Stimulated activated CD4-positive, alpha-beta T cell treated with anti-CD3 and anti-CD28 coated beads, Interleukin-12 subunit alpha, Interleukin-12 subunit beta, amount 100 ng/mL, for 24 hours (primary cell): ENCODE data around the gene SEMA3G.

Experiments used
- DNase-seq, 2 experiments: peaks; one replicate each; pipeline ENCODE4 v3.0.0-alpha.2; 2020; ENCODE audit warnings: low read depth in 2 of 2

The SEMA3G gene

GRCh38 chr3:52415800-52416199 is 29.1 kb downstream of the SEMA3G start:
- DNase-seq, result no peak

- no peak for DNase-seq
These were observed 36.4 kb downstream of the SEMA3G start for GRCh38 chr3:52408466-52408865.

GRCh38 chr3:52407779-52408178 is 37.1 kb downstream of the SEMA3G start:
- DNase-seq, result no peak

- DNase-seq, result no peak
These were observed 38.0 kb downstream of the SEMA3G start for GRCh38 chr3:52406791-52407510.

GRCh38 chr3:52406231-52406661 is 38.7 kb downstream of the SEMA3G start:
- DNase-seq, result no peak

GRCh38 chr3:52405601-52406110 is 39.2 kb downstream of the SEMA3G start:
- no peak for DNase-seq

GRCh38 chr3:52405066-52405465 is 39.8 kb downstream of the SEMA3G start:
- DNase-seq, result no peak

- DNase-seq, result no peak
These were observed 40.5 kb downstream of the SEMA3G start for GRCh38 chr3:52404391-52404790.

GRCh38 chr3:52403955-52404354 is 40.9 kb downstream of the SEMA3G start:
- no peak for DNase-seq

- no peak for DNase-seq
These were observed 41.5 kb downstream of the SEMA3G start for GRCh38 chr3:52403271-52403841.

GRCh38 chr3:52402706-52403270 is 42.1 kb downstream of the SEMA3G start:
- no peak for DNase-seq

- no peak for DNase-seq
These were observed 42.8 kb downstream of the SEMA3G start for GRCh38 chr3:52402101-52402521.

GRCh38 chr3:52401551-52401950 is 43.4 kb downstream of the SEMA3G start:
- no peak for DNase-seq

- no peak for DNase-seq
These were observed 43.9 kb downstream of the SEMA3G start for GRCh38 chr3:52401021-52401420.

GRCh38 chr3:52400275-52400793 is 44.6 kb downstream of the SEMA3G start:
- no peak for DNase-seq

GRCh38 chr3:52399593-52399992 is 45.3 kb downstream of the SEMA3G start:
- no peak for DNase-seq

GRCh38 chr3:52399131-52399530 is 45.8 kb downstream of the SEMA3G start:
- no peak for DNase-seq

GRCh38 chr3:52398670-52399081 is 46.2 kb downstream of the SEMA3G start:
- no peak for DNase-seq

GRCh38 chr3:52397676-52398399 is 47.1 kb downstream of the SEMA3G start:
- DNase-seq, result no peak

GRCh38 chr3:52396907-52397591 is 47.9 kb downstream of the SEMA3G start:
- DNase-seq, result no peak
